ENCODE measurements around the gene CNOT6.

The CNOT6 gene

DNA sequence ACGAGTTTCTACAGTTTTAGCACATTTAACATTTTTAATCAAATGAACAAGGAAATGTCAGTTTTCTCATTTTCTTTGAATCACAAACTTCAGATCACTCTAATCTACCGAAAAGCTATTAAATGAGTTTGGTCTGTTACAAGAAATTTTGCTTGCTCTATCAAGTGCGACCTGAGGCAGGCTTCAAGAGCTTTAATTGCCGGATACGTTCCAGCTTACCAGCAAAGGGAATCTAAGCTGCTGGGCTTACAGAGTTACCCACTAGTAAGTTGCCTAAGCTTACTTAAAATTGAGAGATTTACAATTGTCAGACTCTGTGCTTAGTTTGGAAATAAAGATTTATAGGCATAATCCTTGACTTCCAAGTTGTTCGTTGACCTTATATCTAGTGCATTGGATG is 86.5 kb downstream of the CNOT6 start:
- H3K9me2 ChIP-seq (ENCODE audit: low read depth, low read length) = no peaks in the 10 kb centered on the region
- H3K4me3 ChIP-seq (ENCODE audit: low read depth, low read length, poor library complexity, severe bottlenecking) = no peak overlapping the region
- H3K4me1 ChIP-seq (ENCODE audit: insufficient read depth, low read length, severe bottlenecking) = no peaks in the 10 kb centered on the region
- H3K27me3 ChIP-seq (ENCODE audit: insufficient read depth, low read length) = no peaks in the 10 kb centered on the region
- no peaks in the 10 kb centered on the region for H3K9me3 ChIP-seq (ENCODE audit: low read length)
- no peak overlapping the region for H2AFZ ChIP-seq (ENCODE audit: low read length)
- H3F3A ChIP-seq (ENCODE audit: insufficient read depth, low read length) = no peaks in the 10 kb centered on the region
- H3K4me2 ChIP-seq (ENCODE audit: low read length) = no peak overlapping the region
- H4K20me1 ChIP-seq (ENCODE audit: insufficient read depth, low read length) = no peaks in the 10 kb centered on the region
- H3K27ac ChIP-seq (ENCODE audit: low read depth, low read length, poor library complexity, severe bottlenecking) = no peak overlapping the region
- H3K9ac ChIP-seq (ENCODE audit: low read length) = no peak overlapping the region
- peaks cover 28% of the 10 kb centered on the region for H3K36me3 ChIP-seq (ENCODE audit: insufficient read depth, low read length)
- TF ChIP-seq, protein P1, sequence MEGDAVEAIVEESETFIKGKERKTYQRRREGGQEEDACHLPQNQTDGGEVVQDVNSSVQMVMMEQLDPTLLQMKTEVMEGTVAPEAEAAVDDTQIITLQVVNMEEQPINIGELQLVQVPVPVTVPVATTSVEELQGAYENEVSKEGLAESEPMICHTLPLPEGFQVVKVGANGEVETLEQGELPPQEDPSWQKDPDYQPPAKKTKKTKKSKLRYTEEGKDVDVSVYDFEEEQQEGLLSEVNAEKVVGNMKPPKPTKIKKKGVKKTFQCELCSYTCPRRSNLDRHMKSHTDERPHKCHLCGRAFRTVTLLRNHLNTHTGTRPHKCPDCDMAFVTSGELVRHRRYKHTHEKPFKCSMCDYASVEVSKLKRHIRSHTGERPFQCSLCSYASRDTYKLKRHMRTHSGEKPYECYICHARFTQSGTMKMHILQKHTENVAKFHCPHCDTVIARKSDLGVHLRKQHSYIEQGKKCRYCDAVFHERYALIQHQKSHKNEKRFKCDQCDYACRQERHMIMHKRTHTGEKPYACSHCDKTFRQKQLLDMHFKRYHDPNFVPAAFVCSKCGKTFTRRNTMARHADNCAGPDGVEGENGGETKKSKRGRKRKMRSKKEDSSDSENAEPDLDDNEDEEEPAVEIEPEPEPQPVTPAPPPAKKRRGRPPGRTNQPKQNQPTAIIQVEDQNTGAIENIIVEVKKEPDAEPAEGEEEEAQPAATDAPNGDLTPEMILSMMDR (IDR thresholded peaks at IDR 0.05; ENCODE audit: low read length) = no peak
- TF ChIP-seq EZH2 (IDR thresholded peaks at IDR 0.05; ENCODE audit: borderline replicate concordance, low read length) = no peak
- no peaks in the 10 kb centered on the region for H3K79me2 ChIP-seq (ENCODE audit: insufficient read depth, low read length)

DNA sequence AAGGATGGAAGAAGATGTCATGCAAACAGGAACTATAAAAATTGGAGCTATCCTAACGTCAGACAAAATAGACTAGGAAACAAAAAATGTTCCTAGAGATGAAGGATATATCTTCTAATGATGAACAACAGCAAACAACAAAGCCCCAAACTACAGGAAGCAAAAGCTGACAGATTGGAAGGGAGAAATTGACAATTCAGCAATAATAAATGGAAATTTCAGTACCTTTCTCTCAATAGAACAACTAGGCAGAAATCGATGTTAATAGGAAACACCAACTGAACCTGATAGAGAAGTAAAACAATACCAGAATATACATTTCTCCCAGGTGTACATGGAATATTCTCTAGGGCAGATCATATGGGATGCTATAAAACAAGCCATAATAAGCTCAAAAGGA is 89.6 kb downstream of the CNOT6 start:
- no peaks in the 10 kb centered on the region for H3K9me3 ChIP-seq (ENCODE audit: low read length)
- H2AFZ ChIP-seq (ENCODE audit: low read length) = no peak overlapping the region
- H3K9me2 ChIP-seq (ENCODE audit: low read depth, low read length) = no peaks in the 10 kb centered on the region
- H3K36me3 ChIP-seq (ENCODE audit: insufficient read depth, low read length) = no peaks in the 10 kb centered on the region; the same call in 1 of the 2 replicates
- no peaks in the 10 kb centered on the region for H3K4me1 ChIP-seq (ENCODE audit: insufficient read depth, low read length, severe bottlenecking)
- H3K9ac ChIP-seq (ENCODE audit: low read length) = no peak overlapping the region
- TF ChIP-seq, protein P1 (IDR thresholded peaks at IDR 0.05; ENCODE audit: low read length) = no peak
- no peak for TF ChIP-seq EZH2 (IDR thresholded peaks at IDR 0.05; ENCODE audit: borderline replicate concordance, low read length)
- no peak overlapping the region for H3K4me3 ChIP-seq (ENCODE audit: low read depth, low read length, poor library complexity, severe bottlenecking)
- H3K27me3 ChIP-seq (ENCODE audit: insufficient read depth, low read length) = no peaks in the 10 kb centered on the region; the same call in 1 of the 2 replicates
- H3K27ac ChIP-seq (ENCODE audit: low read depth, low read length, poor library complexity, severe bottlenecking) = no peak overlapping the region
- H4K20me1 ChIP-seq (ENCODE audit: insufficient read depth, low read length) = no peaks in the 10 kb centered on the region
- no peaks in the 10 kb centered on the region for H3F3A ChIP-seq (ENCODE audit: insufficient read depth, low read length)
- no peak overlapping the region for H3K4me2 ChIP-seq (ENCODE audit: low read length)
- H3K79me2 ChIP-seq (ENCODE audit: insufficient read depth, low read length) = no peaks in the 10 kb centered on the region

DNA sequence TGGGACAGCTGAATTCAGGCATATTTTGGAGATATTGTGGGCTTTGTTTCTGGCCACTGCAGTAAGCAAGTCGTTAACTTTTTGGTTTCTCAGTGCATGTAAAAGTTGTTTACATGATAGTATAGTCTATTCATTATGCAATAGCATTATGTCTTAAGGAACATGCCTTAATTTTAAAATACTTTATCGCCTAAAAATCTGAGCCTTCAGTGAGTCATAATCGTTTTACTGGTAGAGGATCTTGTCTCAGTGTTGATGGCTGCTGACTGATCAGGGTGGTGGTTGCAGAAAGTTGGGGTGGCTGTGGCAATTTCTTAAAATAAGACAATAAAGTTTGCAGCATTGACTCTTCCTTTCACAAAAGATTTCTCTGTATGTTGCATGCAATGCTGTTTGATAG is 92.0 kb downstream of the CNOT6 start:
- Histone ChIP-seq H3F3A (ENCODE audit: insufficient read depth, low read length) (no peaks in the 10 kb centered on the region), H3K4me3 (ENCODE audit: low read depth, low read length, poor library complexity, severe bottlenecking) (no peak overlapping the region), H3K9me3 (ENCODE audit: low read length) (no peaks in the 10 kb centered on the region), H2AFZ (ENCODE audit: low read length) (no peak overlapping the region), H3K79me2 (ENCODE audit: insufficient read depth, low read length) (no peaks in the 10 kb centered on the region), H3K27ac (ENCODE audit: low read depth, low read length, poor library complexity, severe bottlenecking) (no peak overlapping the region), H3K9ac (ENCODE audit: low read length) (no peak overlapping the region), H3K9me2 (ENCODE audit: low read depth, low read length) (no peaks in the 10 kb centered on the region), H3K4me1 (ENCODE audit: insufficient read depth, low read length, severe bottlenecking) (no peaks in the 10 kb centered on the region), H3K27me3 (ENCODE audit: insufficient read depth, low read length) (no peaks in the 10 kb centered on the region; the same call in 1 of the 2 replicates), H3K36me3 (ENCODE audit: insufficient read depth, low read length) (no peaks in the 10 kb centered on the region; the same call in 1 of the 2 replicates), H4K20me1 (ENCODE audit: insufficient read depth, low read length) (no peaks in the 10 kb centered on the region), H3K4me2 (ENCODE audit: low read length) (no peak overlapping the region)
- TF ChIP-seq EZH2 (IDR thresholded peaks at IDR 0.05; ENCODE audit: borderline replicate concordance, low read length) = no peak
- TF ChIP-seq, protein P1 (IDR thresholded peaks at IDR 0.05; ENCODE audit: low read length) = no peak

Measured in OCI-LY1 (cell line).